DOHH2 (cell line): Measurements from ENCODE around the gene RER1.

Experiments used
- H3F3A ChIP-seq: fragments of 200-600 bp; sonication (generic), shearing (Covaris generic); 2 replicates; pipeline ENCODE4 v1.6.0; 2016; ENCODE audit warnings: antibody characterized with exemption, mild to moderate bottlenecking; ENCODE audit not compliant: control insufficient read depth, insufficient read depth
- H3K27ac ChIP-seq: fragments of 200-600 bp; sonication (generic); 2 replicates; pipeline ENCODE4 v1.5.1; 2014; ENCODE audit warnings: low read depth, mild to moderate bottlenecking, low read length, moderate library complexity
- H3K27me3 ChIP-seq: fragments of 200-600 bp; sonication (generic); 2 replicates; pipeline ENCODE4 v1.6.1; 2014; ENCODE audit warnings: mild to moderate bottlenecking, low read length, mixed read lengths; ENCODE audit not compliant: control insufficient read depth
- H3K36me3 ChIP-seq: fragments of 200-600 bp; sonication (generic); 2 replicates; pipeline ENCODE4 v1.6.1; 2014; ENCODE audit warnings: mild to moderate bottlenecking, low read length, moderate library complexity, mixed read lengths; ENCODE audit not compliant: control insufficient read depth
- H3K4me1 ChIP-seq: fragments of 200-600 bp; sonication (generic); 2 replicates; pipeline ENCODE4 v1.6.1; 2014; ENCODE audit warnings: mild to moderate bottlenecking, low read length, mixed read lengths; ENCODE audit not compliant: control insufficient read depth
- H3K4me2 ChIP-seq: fragments of 200-600 bp; sonication (generic); 2 replicates; pipeline ENCODE4 v1.6.0; 2014; ENCODE audit warnings: mild to moderate bottlenecking, low read length, moderate library complexity
- H3K4me3 ChIP-seq: fragments of 200-600 bp; sonication (generic); 2 replicates; pipeline ENCODE4 v1.5.1; 2014; ENCODE audit warnings: mild to moderate bottlenecking, low read length, mixed read lengths
- H3K79me2 ChIP-seq: fragments of 200-600 bp; sonication (generic); 2 replicates; pipeline ENCODE4 v1.6.1; 2014; ENCODE audit warnings: mild to moderate bottlenecking, low read length, mixed read lengths; ENCODE audit not compliant: control insufficient read depth
- H3K9me2 ChIP-seq: fragments of 200-600 bp; sonication (generic); replicated peaks from 2 replicates; pipeline ENCODE4 v1.6.1; 2014; ENCODE audit warnings: mild to moderate bottlenecking, low read length, mixed read lengths; ENCODE audit not compliant: control insufficient read depth
- H3K9me3 ChIP-seq: fragments of 200-600 bp; sonication (generic); 2 replicates; pipeline ENCODE4 v1.6.1; 2014; ENCODE audit warnings: antibody characterized with exemption, low read length, mixed read lengths; ENCODE audit not compliant: control insufficient read depth, insufficient read depth
- H4K20me1 ChIP-seq: fragments of 200-600 bp; sonication (generic); 2 replicates; pipeline ENCODE4 v1.6.0; 2014; ENCODE audit warnings: low read depth, mild to moderate bottlenecking, antibody characterized with exemption, low read length, moderate library complexity; ENCODE audit not compliant: control insufficient read depth, insufficient read depth
- CTCF ChIP-seq: fragments of 200-600 bp; sonication (generic); IDR thresholded peaks from one replicate; pipeline ENCODE4 v1.5.1; 2014; ENCODE audit warnings: antibody characterized with exemption, mild to moderate bottlenecking, low read depth, low read length; ENCODE audit not compliant: poor library complexity, severe bottlenecking
- EZH2phosphoT487 ChIP-seq: fragments of 200-600 bp; sonication (generic); IDR thresholded peaks from 2 replicates; pipeline ENCODE4 v1.6.1; 2017; ENCODE audit warnings: borderline replicate concordance, mild to moderate bottlenecking, antibody characterized with exemption, low read length, moderate library complexity, mixed read lengths

The RER1 gene

DNA sequence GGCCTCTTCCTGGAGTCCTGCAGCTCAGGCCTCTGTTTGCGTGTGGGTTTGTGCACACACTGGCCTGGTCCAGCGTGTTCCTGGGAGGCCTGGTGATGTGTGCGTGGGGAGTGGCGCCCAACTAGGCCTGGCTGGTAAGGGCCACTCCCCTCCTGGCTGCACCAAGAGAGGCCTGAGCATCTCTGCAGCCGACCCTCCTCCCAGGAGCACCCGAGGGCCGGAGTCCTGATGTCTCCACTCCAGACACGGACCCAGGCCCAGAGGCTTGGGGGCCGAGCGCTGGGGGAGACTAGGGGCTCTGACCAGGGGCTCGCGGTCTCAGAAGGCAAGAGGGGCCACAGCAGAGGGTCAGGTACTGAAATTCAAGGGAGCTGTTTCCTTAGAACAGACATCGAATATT lies 33.6 kb upstream of the RER1 start:
- Histone ChIP-seq H3K27me3 (no peaks in the 10 kb centered on the region), H3K27ac (no peak overlapping the region), H3K9me3 (no peaks in the 10 kb centered on the region), H4K20me1 (no peaks in the 10 kb centered on the region), H3K9me2 (no peaks in the 10 kb centered on the region), H3K79me2 (no peaks in the 10 kb centered on the region), H3K4me1 (no peaks in the 10 kb centered on the region), H3F3A (no peaks in the 10 kb centered on the region), H3K36me3 (no peaks in the 10 kb centered on the region), H3K4me3 (no peak overlapping the region), H3K4me2 (no peak overlapping the region)
- TF ChIP-seq CTCF (no peak), EZH2phosphoT487 (no peak)

- H3K4me1 ChIP-seq, result no peaks in the 10 kb centered on the region
- no peak overlapping the region for H3K27ac ChIP-seq
- no peaks in the 10 kb centered on the region for H3K27me3 ChIP-seq
- no peaks in the 10 kb centered on the region for H3K79me2 ChIP-seq
- H3K4me2 ChIP-seq, result no peak overlapping the region
- no peaks in the 10 kb centered on the region for H4K20me1 ChIP-seq
- no peak overlapping the region for H3K4me3 ChIP-seq
- H3K9me2 ChIP-seq, result no peaks in the 10 kb centered on the region
- H3F3A ChIP-seq, result no peaks in the 10 kb centered on the region
- H3K36me3 ChIP-seq, result no peaks in the 10 kb centered on the region
- no peak for TF ChIP-seq CTCF
- H3K9me3 ChIP-seq, result no peaks in the 10 kb centered on the region
Measured at GRCh38 chr1:2358651-2359640, 32.7 kb upstream of the RER1 start.

DNA sequence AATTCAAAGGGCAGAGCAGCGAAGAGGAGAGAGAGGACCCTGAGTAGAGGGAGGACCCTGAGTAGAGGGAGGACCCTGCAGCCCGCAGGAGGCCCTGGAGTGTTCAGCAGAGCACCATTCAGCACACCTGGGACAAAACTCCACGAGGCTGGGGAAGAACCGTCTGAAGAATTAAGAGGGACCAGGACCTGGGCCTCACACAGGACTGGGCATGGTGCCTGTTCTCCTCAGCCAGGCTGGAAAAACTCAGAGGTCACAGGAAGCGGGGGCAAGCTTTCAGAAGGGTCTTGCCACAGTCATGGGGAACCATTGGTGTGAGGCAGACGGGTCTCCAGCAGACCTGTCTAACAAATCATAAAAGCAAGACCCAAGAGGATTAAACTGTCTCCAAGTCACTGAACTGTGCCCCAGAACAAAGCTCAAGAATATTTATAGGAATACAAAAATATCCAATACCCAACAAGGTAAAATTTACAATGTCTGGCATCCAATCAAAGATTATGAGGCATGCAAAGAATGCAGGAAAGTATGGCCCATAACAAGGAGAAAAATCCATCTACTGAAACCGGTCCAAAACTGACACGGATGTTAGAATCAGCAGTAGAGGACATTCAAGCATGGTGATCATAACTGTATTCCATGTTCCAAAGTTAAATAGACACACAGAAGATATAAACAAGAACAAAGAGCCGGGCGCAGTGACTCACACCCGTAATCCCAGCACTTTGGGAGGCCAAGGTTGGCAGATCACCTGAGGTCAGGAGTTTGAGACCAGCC lies 30.9 kb upstream of the RER1 start:
- no peaks in the 10 kb centered on the region for H3K36me3 ChIP-seq
- H3K79me2 ChIP-seq, result no peaks in the 10 kb centered on the region
- no peak overlapping the region for H3K27ac ChIP-seq
- no peaks in the 10 kb centered on the region for H3K4me1 ChIP-seq
- H4K20me1 ChIP-seq, result no peaks in the 10 kb centered on the region
- H3F3A ChIP-seq, result no peaks in the 10 kb centered on the region
- H3K27me3 ChIP-seq, result no peaks in the 10 kb centered on the region
- H3K4me2 ChIP-seq, result no peak overlapping the region
- TF ChIP-seq CTCF, result no peak
- TF ChIP-seq EZH2phosphoT487, result no peak
- no peak overlapping the region for H3K4me3 ChIP-seq
- no peaks in the 10 kb centered on the region for H3K9me2 ChIP-seq
- H3K9me3 ChIP-seq, result no peaks in the 10 kb centered on the region
